ENCODE results near the gene ZNF804B.
A peak's percentile ranks its signal among the peaks of the same experiment; 100 is the strongest.

Gene ZNF804B

DNA sequence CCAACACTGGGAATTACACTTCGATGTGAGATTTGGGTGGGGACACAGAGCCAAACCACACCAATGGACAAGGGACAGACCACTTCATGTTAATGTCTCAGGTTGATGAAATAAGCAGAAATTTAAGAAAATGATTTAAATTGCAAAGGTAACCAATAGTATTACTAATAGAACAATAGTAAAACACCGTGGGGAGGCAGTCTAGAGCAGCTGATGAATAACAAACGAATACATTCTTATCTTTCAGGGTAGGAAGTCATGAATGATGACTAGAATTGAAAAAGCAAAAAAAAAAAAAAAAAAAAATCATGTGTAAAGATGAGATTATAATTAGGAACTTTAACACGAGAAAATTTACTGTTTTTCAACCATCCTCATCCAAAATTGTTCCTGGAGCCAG lies 207.9 kb downstream of the ZNF804B start:
- DNase-seq (ENCODE audit: low read depth): no peak

DNA sequence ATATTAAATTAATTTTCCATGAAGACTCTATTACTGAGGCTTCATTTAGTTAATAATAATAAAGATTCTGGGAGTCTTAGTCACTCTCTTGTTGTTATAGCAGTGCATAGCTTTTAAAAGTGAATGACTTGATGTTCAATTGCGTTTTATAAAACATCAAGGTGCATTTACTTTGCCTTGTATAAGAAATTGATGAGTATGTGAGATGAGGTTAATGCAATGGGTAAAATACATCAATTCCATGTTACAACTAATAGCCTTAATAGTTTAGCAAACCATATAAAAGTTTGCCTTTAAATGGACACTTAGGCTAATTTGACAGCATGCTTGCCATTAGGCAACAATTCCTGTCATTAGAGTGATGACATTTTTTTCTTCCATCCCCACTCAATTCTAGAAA lies 209.7 kb downstream of the ZNF804B start:
- DNase-seq (ENCODE audit: low read depth): no peak

DNA sequence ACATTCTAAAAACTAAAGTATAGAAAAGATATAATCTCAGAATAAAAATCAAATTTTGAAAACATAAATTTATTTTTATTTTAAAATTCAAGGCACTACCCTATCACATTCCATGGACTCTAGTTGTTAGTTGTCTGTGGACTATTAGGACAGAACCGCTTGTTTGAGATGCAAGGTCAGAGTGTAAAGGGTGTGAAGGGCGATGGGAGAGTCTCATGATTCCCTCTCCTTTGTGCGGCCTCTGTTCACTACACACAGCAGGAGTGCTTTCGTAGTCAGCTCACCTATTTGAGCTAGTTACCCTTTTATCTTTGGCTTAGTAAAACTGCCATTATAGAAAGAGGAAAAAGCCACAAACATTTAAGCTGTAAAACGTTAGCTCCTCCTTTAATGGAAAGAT lies 225.8 kb downstream of the ZNF804B start:
- DNase-seq (ENCODE audit: low read depth): no peak

DNA sequence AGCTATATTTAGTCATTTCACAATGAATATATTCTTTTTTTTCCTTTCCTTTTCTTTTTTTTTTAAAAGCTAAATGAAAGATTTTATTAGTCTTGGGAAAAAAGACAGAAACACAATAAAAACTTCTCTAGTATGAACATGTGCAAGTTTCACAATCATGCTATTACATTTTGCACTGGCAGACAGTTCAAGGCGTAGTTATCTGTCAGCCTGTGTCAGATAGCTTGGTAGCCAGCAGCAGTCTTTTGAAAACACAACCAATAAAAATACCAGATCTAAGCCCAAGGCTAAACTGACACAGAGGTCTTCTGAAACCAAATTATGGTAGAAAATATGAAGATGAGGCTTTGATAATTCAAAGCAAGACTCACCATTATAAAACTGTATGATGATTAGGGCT lies 241.8 kb downstream of the ZNF804B start:
- DNase-seq (ENCODE audit: low read depth): no peak

DNA sequence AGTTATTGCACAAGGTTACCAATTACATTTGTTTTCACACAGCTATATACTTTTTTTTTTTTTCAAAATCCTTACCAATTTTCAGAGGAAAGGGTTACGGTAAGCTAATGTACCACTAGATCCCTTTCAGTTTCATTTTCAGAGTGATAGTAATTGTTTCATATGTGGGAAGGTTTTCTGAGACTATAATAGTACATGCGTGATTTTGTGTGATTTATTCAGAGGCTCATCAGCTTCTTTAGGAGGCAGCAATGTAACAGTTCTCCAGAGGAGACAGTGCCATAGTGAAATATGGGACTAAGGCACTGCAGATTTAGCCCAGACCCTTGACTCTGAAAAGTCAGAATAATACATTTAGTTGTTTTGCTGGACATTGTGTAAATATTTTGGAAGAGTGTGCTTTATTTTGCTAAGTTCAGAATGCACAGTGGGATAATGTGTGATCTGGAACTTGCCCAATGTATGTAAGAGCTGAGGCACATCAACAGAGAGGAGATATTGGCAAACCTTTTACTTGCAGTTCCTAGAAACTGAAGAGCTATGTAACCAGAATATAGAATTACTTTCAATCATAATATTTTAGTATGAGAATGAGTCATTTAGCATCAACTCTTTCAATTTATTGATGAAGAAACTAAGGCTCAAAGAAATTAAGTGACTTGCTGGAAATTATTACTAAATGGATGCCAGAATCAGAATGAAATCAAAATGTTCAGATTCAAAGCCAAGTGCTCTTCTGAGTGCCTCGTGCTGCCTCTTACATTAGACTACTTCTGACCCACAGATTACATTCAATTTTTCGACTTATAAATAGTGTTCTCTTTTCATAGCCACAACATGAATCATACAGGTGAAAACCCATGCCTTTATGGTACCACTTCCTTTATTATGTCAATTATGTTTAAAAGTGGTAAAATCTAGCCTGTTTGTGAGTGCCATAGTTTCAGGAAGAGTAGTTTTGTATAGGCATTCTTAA lies 243.8 kb downstream of the ZNF804B start:
- no peak for DNase-seq (ENCODE audit: low read depth)

DNA sequence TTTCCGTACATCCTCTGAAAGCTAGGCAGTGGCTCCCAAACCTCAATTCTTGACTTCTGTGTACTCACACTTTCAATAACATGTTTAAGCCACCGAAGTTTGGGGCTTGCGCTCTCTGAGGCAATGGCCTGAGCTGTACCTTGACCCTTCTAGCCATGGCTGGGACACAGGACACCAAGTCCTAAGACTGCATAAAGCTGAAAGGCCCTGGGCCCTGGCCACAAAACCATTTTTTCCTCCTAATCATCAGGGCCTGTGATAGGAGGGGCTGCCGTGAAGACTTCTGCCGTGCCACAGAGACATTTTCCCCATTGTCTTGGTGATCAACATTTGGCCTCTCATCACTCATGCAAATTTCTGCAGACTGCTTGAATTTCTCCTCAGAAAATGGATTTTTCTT lies 252.5 kb downstream of the ZNF804B start:
- no peak for DNase-seq (ENCODE audit: low read depth)

DNA sequence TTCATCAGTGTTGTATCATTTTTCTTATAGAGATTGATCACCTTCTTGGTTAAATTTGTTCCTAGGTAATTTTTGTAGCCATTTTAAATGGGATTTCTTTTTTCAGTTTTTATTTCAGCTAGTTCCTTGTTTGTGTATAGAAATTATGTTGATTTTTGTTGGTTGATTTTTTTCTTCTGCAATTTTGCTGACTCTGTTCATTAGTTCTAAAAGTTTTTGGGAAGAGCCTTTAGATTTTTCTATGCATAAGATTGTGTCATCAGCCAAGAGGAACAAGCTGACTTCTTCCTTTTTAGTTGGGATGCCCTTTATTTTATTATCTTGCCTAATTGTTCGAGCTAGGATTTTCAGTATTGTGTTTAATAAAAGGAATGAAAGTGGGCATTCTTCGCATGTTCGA lies 258.2 kb downstream of the ZNF804B start:
- no peak for DNase-seq (ENCODE audit: low read depth)

DNA sequence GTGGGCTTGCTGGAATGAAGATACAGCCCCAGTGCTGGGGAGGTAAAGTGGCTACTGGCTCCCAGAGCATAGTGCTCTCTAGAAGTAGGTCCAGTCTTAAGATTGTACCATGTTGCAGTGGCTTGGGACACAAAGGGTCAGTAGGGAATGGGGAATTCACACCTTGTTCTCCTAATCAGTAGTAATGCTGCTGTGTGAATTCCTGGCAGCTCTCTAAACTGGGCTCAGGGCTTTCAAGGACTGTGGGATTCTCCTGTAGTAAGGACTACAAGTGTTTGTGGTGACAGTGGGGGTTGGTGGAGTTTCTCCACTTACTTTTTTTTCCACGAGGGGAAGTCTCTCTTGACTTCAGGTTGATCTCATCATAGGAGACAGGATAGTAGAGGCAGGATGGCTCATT lies 262.2 kb downstream of the ZNF804B start:
- no peak for DNase-seq (ENCODE audit: low read depth)

DNA sequence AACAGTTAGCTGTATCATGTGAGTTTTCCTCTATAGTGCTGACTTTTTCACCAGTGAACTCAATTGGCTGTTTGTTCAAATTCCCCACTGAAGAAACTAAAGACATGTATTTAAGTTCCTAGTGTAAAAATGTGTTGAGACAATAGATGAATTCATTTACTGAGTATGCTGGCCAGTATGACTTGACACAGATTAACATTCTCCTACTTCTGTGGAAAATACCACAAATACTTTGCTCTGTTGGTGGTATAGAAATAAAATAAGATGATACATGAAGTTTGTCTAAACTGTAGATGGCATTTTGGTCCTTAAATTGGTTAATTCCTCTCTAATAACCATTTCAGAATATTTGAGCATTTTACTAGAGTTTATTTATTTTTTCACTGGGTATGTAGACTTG lies 263.7 kb downstream of the ZNF804B start:
- no peak for DNase-seq (ENCODE audit: low read depth)

DNA sequence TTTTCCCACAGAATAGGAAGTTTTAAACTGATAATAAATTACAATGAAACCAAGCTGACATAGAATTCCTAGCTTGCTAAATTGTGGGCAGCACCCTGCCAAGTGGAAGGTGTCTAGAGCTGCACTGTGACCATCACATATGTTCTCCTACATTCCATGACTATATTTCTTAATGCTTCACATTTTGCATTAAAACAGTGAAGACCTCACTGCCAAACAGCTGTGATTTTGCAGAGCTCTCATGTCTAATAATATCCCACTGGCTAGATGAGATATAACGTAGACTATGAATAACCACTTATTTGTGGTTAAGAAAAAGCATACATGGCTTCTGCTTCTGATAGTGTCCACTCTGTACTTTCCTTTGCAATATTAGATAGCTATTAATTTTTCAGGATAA lies 264.4 kb downstream of the ZNF804B start:
- DNase-seq (ENCODE audit: low read depth): no peak

DNA sequence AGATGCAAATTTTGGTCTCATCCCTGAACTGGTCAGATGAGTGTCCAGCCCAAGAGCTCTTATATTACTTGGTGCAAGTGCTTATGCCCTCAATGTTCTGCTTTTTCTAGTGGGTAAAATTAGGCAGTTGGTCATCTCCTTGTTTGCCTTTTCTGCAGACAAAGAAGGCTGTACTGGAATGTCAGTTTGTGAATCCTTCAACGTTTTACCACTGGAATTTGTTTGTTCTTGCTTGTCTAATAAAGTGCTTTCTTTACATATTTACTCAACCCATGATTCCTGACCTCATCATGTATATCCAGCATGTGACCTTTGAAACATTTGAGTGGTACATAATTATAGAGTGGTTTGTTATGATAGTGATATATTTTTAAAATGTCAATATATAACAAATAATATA lies 268.3 kb downstream of the ZNF804B start:
- no peak for DNase-seq (ENCODE audit: low read depth)

DNA sequence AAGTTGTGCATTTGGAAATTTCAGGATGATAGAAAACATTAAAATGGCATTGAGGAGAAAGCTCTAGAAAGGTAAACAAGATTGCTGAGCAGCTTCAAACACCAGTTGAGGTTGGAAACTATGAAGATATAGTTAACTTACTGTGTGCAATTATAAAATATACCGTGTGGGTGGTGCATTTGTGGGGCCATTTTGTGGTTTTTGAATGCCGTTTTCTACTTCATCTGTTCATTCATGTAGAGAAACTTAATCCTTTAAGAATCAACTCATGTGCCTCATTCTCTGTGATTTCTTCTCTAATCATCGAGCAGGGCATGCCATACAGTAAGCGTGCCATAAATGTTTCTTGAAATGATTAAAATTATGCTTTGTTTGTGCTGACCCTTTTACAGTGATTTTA lies 268.8 kb downstream of the ZNF804B start:
- no peak for DNase-seq (ENCODE audit: low read depth)

DNA sequence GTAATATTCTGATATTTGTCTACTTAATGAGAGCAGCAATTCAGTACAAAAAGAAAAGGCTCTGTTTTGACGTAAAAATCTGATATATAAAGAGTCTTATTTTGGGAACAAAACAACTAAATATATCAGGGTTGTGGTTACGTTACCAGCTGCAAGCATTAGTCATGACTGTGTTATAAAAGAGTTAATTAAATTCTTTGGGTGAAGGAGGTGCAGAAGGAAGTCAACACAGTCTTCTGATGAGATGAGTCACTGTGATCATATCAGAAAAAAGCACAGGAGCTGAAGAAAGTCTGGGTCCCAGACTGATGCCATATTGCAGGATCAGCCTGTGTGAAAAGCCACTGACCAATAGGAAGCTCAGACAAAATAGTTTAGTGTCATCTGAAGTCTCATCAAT lies 270.4 kb downstream of the ZNF804B start:
- DNase-seq (ENCODE audit: low read depth): peak; percentile 8

DNA sequence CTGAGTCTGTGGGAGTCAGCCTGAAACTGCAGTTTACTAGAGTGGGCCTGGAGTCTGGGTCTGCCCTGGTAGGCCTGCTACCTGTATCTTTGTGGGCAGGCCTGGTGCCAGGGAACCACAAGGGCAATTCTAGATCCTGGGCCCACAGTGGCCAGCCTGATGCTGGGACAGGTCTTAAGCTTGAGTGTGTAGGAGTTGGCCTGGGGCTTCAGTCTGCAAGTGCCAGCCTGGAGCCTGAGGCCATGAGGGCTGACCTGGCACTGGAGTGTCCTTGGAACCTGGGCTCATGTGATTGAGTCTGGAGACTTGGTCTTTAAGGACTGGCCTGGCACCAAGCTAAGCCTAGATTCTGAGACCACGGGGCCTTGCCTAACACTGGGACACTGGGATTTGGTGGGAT lies 281.7 kb downstream of the ZNF804B start:
- DNase-seq (ENCODE audit: low read depth): no peak

DNA sequence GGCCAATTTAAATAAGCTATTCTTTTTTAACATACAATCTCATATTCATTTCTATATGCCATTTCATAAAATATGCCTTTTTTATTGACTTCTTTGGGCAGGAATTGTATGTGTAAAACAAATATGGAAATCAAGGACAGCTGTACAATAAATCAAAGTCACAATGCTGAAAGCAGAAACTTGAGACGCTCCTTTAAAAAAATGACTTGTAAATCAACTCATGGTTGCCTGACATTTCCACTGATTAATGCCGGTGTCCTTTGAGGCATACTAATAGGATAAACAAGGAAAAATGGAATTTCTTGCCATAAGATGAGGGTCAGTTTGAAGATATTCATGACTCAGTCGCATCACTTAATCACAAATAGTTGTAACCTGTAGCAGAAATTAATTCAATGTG lies 283.4 kb downstream of the ZNF804B start:
- no peak for DNase-seq (ENCODE audit: low read depth)

DNA sequence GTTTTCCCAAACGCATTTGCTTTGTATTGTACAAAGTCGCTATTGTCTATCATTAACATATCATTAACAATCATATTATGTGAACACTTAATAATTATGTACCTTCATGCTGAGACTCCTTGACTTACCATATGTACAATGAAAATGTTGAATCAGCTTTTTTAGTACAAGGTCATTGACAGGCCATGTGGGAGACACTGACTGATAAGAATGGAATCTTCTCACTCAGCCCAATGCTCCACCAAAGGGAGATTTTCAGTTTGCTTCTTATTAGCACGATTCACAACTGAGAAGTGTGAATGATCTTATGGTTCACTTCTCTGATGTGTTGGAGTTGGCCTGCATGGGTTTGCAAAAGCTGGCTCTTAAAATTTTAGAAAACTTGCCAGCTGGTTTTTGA lies 289.5 kb downstream of the ZNF804B start:
- DNase-seq (ENCODE audit: low read depth): no peak

DNA sequence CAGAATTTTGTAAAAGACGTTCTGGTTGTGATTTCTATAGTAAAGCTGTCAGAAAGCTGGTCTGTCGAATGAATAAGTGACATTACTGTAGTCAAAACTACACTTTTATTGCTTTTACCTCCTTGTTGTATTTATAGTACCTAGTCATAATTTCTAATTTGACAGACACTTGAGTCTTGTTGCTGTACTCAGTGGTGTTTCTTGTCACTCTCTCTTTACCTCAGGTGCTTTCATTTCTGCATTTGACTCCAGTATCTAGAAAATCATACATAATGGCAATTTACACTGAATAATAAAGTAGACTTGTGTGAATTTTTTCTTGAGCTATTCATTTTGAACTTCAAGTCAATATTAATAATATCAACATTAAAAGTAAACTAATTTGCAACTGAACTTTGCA lies 293.6 kb downstream of the ZNF804B start:
- DNase-seq (ENCODE audit: low read depth): no peak

DNA sequence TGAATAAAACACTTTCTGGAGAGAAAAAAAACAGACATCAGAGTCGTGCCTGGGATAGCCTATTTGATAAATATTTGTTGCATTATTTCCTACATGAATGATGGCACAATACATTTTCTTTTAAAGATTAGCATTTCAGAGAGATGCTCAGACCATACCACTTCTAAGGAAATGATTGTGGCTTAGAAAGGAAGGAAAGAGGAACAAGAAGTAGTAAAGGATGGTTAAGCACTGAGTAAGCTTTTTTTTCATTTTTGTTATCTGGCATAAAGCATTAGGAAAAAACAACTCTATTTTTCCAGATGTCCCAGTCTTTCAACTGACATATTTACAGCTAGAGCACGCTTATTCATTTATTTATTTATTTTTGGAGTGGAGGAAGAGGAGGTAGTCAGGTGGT lies 294.9 kb downstream of the ZNF804B start:
- DNase-seq (ENCODE audit: low read depth): no peak

DNA sequence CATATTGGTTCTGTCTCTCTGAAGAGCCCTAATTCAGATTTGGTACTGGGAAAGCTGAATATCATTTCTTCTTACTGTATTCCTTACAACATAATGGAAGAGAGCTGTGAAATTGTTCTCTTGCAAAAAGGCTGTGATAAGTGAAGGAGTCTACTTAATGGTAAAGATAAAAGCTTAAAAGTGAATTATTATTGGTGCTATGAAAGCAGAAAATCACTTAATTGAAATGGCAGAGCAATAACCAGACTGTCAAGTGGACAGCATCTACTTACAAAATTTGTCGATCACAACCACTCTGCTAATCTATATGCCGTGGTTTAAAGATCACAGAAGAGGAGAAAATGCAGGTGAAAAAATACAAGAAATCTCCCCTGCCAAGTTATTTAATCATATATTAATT lies 300.7 kb downstream of the ZNF804B start:
- DNase-seq (ENCODE audit: low read depth): no peak

DNA sequence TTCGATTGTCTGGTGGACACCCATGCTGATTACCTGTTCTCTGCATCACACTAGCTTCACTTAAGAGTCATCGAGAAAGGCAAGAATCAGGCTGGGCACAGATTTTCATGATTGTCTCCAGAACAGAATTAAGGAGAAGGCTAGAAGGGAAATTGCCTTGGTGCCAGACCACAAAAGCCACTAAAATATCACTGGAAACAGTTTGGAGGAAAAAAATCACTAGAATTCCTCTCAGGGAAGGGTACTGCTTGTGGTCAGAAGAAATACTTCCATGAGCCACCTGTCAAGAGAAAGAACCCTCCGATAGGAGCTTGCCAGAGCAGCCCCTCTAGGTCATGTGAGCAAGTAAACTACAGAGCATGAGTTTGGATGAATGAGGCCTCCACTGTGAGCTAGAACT lies 305.3 kb downstream of the ZNF804B start:
- no peak for DNase-seq (ENCODE audit: low read depth)

DNA sequence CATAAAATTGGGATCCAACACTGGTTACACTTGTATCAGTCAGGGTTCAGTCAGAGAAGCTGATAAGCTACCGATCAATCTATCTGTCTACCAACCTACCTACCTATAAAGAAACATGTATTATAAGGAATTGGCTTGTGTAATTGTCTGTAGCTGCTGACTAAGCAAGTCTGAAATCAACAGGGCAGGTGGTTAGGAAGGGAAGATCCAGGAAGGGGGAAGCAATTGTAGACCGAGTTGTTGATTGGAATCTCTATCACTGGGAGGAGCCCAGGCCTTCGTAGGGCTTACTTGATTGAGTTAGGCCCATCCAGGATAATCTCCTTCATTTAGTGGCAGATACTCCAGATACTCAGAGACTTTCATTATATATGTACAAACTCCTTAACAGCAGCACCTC lies 307.5 kb downstream of the ZNF804B start:
- no peak for DNase-seq (ENCODE audit: low read depth)

DNA sequence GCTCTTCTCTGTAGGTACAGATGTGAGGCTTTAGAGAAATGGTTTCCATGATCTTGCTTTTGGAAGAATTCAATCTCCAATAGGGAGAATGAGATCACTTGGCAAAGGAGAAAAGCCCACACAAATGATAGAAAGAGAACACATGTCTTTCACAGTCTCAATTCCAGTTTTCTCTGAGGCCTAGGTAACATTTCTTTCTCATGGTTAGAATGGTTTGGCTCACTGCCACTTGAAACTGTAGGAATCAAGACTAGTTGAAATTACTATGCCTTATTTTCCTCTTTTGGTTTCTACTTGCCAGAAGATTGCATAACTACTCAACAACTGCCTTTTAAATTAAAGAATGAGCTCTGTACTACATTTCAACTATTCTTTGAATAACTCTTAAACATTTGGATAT lies 312.6 kb downstream of the ZNF804B start:
- no peak for DNase-seq (ENCODE audit: low read depth)

DNA sequence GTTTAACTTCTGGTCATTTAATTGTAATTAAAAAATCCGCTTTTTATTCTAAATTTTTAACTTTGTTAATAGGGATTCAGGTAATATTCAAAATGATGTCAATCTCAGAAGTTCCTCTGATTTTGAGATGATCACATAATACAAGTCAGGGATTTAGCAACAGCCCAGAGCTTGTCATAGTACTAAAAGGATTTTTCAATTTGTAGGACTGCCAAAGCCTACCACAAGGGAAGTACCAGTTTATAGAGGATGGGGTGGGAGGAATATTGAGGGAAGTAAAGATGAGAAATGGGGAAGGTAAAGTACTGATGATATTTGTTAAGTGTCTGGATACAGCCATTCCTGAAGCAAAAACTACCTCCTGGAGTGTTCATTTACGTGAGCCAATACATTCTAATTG lies 314.3 kb downstream of the ZNF804B start:
- no peak for DNase-seq (ENCODE audit: low read depth)

DNA sequence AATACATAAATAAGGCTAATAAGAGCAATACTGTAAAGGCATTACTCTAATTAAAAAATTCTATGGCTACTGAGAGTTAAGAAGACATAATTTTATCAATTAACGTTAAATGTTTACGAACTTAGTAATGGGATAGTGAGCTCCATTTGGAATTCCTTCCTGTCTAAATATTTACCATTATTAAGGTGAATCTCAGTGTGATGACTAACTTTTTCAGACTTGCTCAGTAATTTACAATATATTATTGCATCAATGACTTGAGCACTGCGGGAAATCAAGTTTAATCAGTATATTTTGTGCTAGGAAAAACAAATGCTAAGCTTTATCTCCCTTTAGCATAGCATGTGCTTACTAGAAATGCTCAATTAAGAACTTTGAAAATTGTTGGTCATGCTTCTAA lies 318.5 kb downstream of the ZNF804B start:
- no peak for DNase-seq (ENCODE audit: low read depth)

Data from EH (cell line).